CD4-positive, alpha-beta T cell (primary cell): ENCODE results near the gene PTH1R. TPM values are rescaled to one million over a fixed set of nuclear protein-coding genes. Genes with fewer than 3 reads are reported as not detected.

Source experiments
- ATAC-seq: fragments of 200-7000 bp; cut with Tn5 transposase; one replicate; pipeline ENCODE4 v1.10.0; 2022; ENCODE audit warnings: mild to moderate bottlenecking; ENCODE audit not compliant: poor library complexity
- CTCF ChIA-PET: fragments of 350-600 bp; sonication (Branson Sonifier 250); formaldehyde crosslinking; loops from one replicate; lab custom pipeline; 2021; ENCODE audit warnings: antibody characterized with exemption, inconsistent platforms; lab: Charles Lee
- POLR2A ChIA-PET: fragments of 350-600 bp; sonication (Branson Sonifier 250); formaldehyde crosslinking; loops from one replicate; lab custom pipeline; 2021; ENCODE audit warnings: antibody characterized with exemption, inconsistent platforms; lab: Charles Lee
- DNase-seq, 14 experiments: peaks; one replicate each; pipeline ENCODE4 v3.0.0-alpha.2; 2013 to 2020; ENCODE audit warnings: mixed read lengths in 2 of 14
- H3K27ac ChIP-seq, 2 donors: one replicate each; pipeline versions ENCODE4 v1.5.1 to v1.7.0; 2013; ENCODE audit warnings: low read length in 2 of 2, low read depth in 1 of 2, mild to moderate bottlenecking in 1 of 2
- H3K27me3 ChIP-seq, 2 experiments: 1 replicate in 1 of 2; 2 replicates in 1 of 2; pipeline versions ENCODE4 v1.6.1 to v1.7.0; 2013; ENCODE audit warnings: low read length in 2 of 2, control low read depth in 1 of 2, mild to moderate bottlenecking in 1 of 2, moderate library complexity in 1 of 2; ENCODE audit not compliant: insufficient read depth in 2 of 2, control insufficient read depth in 1 of 2
- H3K36me3 ChIP-seq: one replicate; pipeline ENCODE4 v1.6.1; 2013; ENCODE audit warnings: low read length, control low read depth; ENCODE audit not compliant: insufficient read depth
- H3K4me1 ChIP-seq: one replicate; pipeline ENCODE4 v1.6.1; 2013; ENCODE audit warnings: low read length, control low read depth; ENCODE audit not compliant: insufficient read depth
- H3K4me3 ChIP-seq: one replicate; pipeline ENCODE4 v1.5.1; 2013; ENCODE audit warnings: mild to moderate bottlenecking, low read length, moderate library complexity
- H3K9me3 ChIP-seq, 2 experiments: 1 replicate in 1 of 2; 2 replicates in 1 of 2; pipeline versions ENCODE4 v1.6.1 to v1.7.0; 2013; ENCODE audit warnings: low read length in 2 of 2, mild to moderate bottlenecking in 2 of 2, control low read depth in 1 of 2, moderate library complexity in 1 of 2; ENCODE audit not compliant: control insufficient read depth in 1 of 2, insufficient read depth in 1 of 2
- H3K27ac Mint-ChIP-seq: one replicate; pipeline ENCODE4 v1.8.0; 2020; ENCODE audit warnings: mixed read lengths
- H3K27me3 Mint-ChIP-seq: one replicate; pipeline ENCODE4 v1.8.0; 2021; ENCODE audit warnings: mixed read lengths
- H3K36me3 Mint-ChIP-seq: one replicate; pipeline ENCODE4 v1.8.0; 2021; ENCODE audit warnings: low read depth, mixed read lengths
- H3K4me1 Mint-ChIP-seq: one replicate; pipeline ENCODE4 v1.8.0; 2021; ENCODE audit warnings: low read depth, mixed read lengths
- H3K4me3 Mint-ChIP-seq: one replicate; pipeline ENCODE4 v1.8.0; 2020; ENCODE audit warnings: mild to moderate bottlenecking, mixed read lengths
- H3K9me3 Mint-ChIP-seq: one replicate; pipeline ENCODE4 v1.8.0; 2020; ENCODE audit warnings: mixed read lengths
- CTCF ChIP-seq: fragments of 200-600 bp; IDR thresholded peaks from one replicate; pipeline ENCODE4 v1.8.0; 2022; ENCODE audit warnings: antibody characterized with exemption, mild to moderate bottlenecking
- intact Hi-C, 2 experiments: fragments of 100-400 bp; cut with DNase I in 1 of 2; cut with micrococcal nuclease in 1 of 2; formaldehyde crosslinking; loops; one replicate each; pipeline versions ENCODE4 v1.15.1 to v1.9.0; 2023 to 2025; cut with DNase I, micrococcal nuclease
- total RNA-seq, 174 experiments: library from RNA in 2 of 174; stranded (reverse) in 2 of 174; gene quantifications; one replicate each; pipeline ENCODE4 v1.2.3 and lab custom pipeline; 2021 to 2026

PTH1R gene
- total RNA-seq, 2 experiments from 2014 or later, result not detected

- no peaks in the 10 kb centered on the region for H3K36me3 Mint-ChIP-seq
- H3K27me3 Mint-ChIP-seq, result peaks cover 86% of the 10 kb centered on the region
- ChIA-PET CTCF (no interaction called here), POLR2A (no interaction called here)
- TF ChIP-seq CTCF, result no peak
- no peaks in the 10 kb centered on the region for H3K4me1 Mint-ChIP-seq
- peaks cover 18% of the 10 kb centered on the region for H3K4me1 ChIP-seq
- ATAC-seq (no peak), DNase-seq (no peak)
- H3K36me3 ChIP-seq, result no peaks in the 10 kb centered on the region
- peaks cover 41 to 42% of the 10 kb centered on the region in 2 experiments for H3K27me3 ChIP-seq
- no peak overlapping the region for H3K4me3 Mint-ChIP-seq
- H3K9me3 Mint-ChIP-seq, result no peaks in the 10 kb centered on the region
- no peak overlapping the region for H3K4me3 ChIP-seq
- intact Hi-C loops, result no loop called here
- H3K9me3 ChIP-seq, result no peaks in the 10 kb centered on the region
- H3K27ac Mint-ChIP-seq, result no peak overlapping the region
- no peak overlapping the region for H3K27ac ChIP-seq
Observed at GRCh38 chr3:46893763-46894162, 16.2 kb downstream of the PTH1R start.

GRCh38 chr3:46894256-46894655, 16.7 kb downstream of the PTH1R start:
- intact Hi-C loops, result no loop called here
- ChIA-PET POLR2A (interaction anchor here (0.6 kb wide), 1 partner anchor 1822 kb away, joined by 3 read pairs; no protein-coding TSS in a partner anchor), CTCF (interaction anchor here (0.7 kb wide), 2 partner anchors 21 to 119 kb away, joined by 3 to 6 read pairs; no protein-coding TSS in a partner anchor)
- Histone ChIP-seq H3K36me3 (no peaks in the 10 kb centered on the region), H3K9me3 (no peaks in the 10 kb centered on the region), H3K4me3 (no peak overlapping the region), H3K27me3 (peaks cover 42 to 43% of the 10 kb centered on the region in 2 experiments), H3K27ac (no peak overlapping the region), H3K4me1 (peaks cover 18% of the 10 kb centered on the region)
- DNase-seq (no peak), ATAC-seq (no peak)
- Mint-ChIP-seq H3K4me3 (no peak overlapping the region), H3K27me3 (peaks cover 90% of the 10 kb centered on the region), H3K27ac (no peak overlapping the region), H3K36me3 (no peaks in the 10 kb centered on the region), H3K9me3 (no peaks in the 10 kb centered on the region), H3K4me1 (no peaks in the 10 kb centered on the region)
- TF ChIP-seq CTCF, result no peak

- intact Hi-C loops, result loop anchor here (1.0 to 5.0 kb wide), 4 partner anchors 29 to 408 kb away; no protein-coding TSS in a partner anchor
Observed at GRCh38 chr3:46895204-46895660, 17.7 kb downstream of the PTH1R start.

More at GRCh38 chr3:46895204-46895660, 17.7 kb downstream of the PTH1R start:
- Histone ChIP-seq H3K4me3 (no peak overlapping the region), H3K27me3 (peaks cover 42 to 43% of the 10 kb centered on the region in 2 experiments), H3K9me3 (no peaks in the 10 kb centered on the region), H3K4me1 (peaks cover 18% of the 10 kb centered on the region), H3K36me3 (no peaks in the 10 kb centered on the region), H3K27ac (no peak overlapping the region)
- POLR2A ChIA-PET, result no interaction called here
- DNase-seq, result peak; percentile 69 to 87 (median 76)
- Mint-ChIP-seq H3K9me3 (no peaks in the 10 kb centered on the region), H3K4me3 (no peak overlapping the region), H3K36me3 (no peaks in the 10 kb centered on the region), H3K27ac (no peak overlapping the region), H3K27me3 (peaks cover 81% of the 10 kb centered on the region), H3K4me1 (no peaks in the 10 kb centered on the region)
- peak; percentile 92 for ATAC-seq
- peak; percentile 82 for TF ChIP-seq CTCF
- CTCF ChIA-PET, result interaction anchor here (0.7 to 1.0 kb wide), 4 partner anchors 11 to 178 kb away, joined by 3 read pairs; no protein-coding TSS in a partner anchor
